ENCODE measurements around the gene PDE4D.

GRCh38 chr5:59091965-59092364 is 801.6 kb downstream of the PDE4D start:
- TF ChIP-seq EZH2 (IDR thresholded peaks at IDR 0.05), result no peak
- no peak for TF ChIP-seq CTCF (IDR thresholded peaks at IDR 0.05)
- no peak for TF ChIP-seq EZH2phosphoT487 (IDR thresholded peaks at IDR 0.05)

All from neural progenitor cell (in vitro differentiated cells).